GM23338 (cell line): Measurements from ENCODE around the gene SPRED3.

Experiments
- CREB1 ChIP-seq: fragments of 250-450 bp; sonication (Bioruptor Pico); IDR thresholded peaks from 2 replicates; pipeline ENCODE4 v1.5.0; 2020; ENCODE audit warnings: low read depth, mild to moderate bottlenecking, moderate library complexity
- CTCF ChIP-seq, 2 experiments: fragments of 200-600 bp in 1 of 2; sonication (generic) in 1 of 2; conservative IDR thresholded peaks; 2 replicates each; pipeline versions ENCODE4 v1.5.1 to v1.6.1; 2016 to 2017; ENCODE audit warnings: antibody characterized with exemption in 2 of 2, low read depth in 2 of 2, mild to moderate bottlenecking in 2 of 2, moderate library complexity in 1 of 2
- ETS1 ChIP-seq: IDR thresholded peaks from 2 replicates; pipeline ENCODE4 v1.6.1; 2016; ENCODE audit warnings: antibody characterized with exemption
- EZH2 ChIP-seq: fragments of 200-600 bp; sonication (generic); IDR thresholded peaks from one replicate; pipeline ENCODE4 v1.8.0; 2017; ENCODE audit warnings: antibody characterized with exemption, mild to moderate bottlenecking, low read depth; ENCODE audit not compliant: unreplicated experiment
- EZH2phosphoT487 ChIP-seq: fragments of 200-600 bp; sonication (generic); IDR thresholded peaks from one replicate; pipeline ENCODE4 v1.8.1; 2018; ENCODE audit warnings: antibody characterized with exemption; ENCODE audit not compliant: unreplicated experiment
- JUNB ChIP-seq: IDR thresholded peaks from one replicate; pipeline ENCODE4 v1.6.1; 2016; ENCODE audit warnings: antibody characterized with exemption; ENCODE audit not compliant: unreplicated experiment
- POLR2AphosphoS5 ChIP-seq: IDR thresholded peaks from 2 replicates; pipeline ENCODE4 v1.6.1; 2016; ENCODE audit warnings: antibody characterized with exemption, low read depth
- REST ChIP-seq: IDR thresholded peaks from one replicate; pipeline ENCODE4 v1.6.1; 2018; ENCODE audit warnings: antibody characterized with exemption; ENCODE audit not compliant: unreplicated experiment
- STAT1 ChIP-seq: IDR thresholded peaks from one replicate; pipeline ENCODE4 v1.6.1; 2016; ENCODE audit warnings: antibody characterized with exemption; ENCODE audit not compliant: unreplicated experiment
- ZNF114 ChIP-seq: fragments of 250-450 bp; sonication (Bioruptor Pico); IDR thresholded peaks from 2 replicates; pipeline ENCODE4 v1.5.0; 2020; ENCODE audit warnings: mild to moderate bottlenecking, moderate library complexity
- ZNF462 ChIP-seq: fragments of 250-450 bp; sonication (Bioruptor Pico); IDR thresholded peaks from 2 replicates; pipeline ENCODE4 v1.5.0; 2020; ENCODE audit warnings: mild to moderate bottlenecking, moderate library complexity

- no peak for TF ChIP-seq CTCF (conservative IDR thresholded peaks at IDR 0.05; ENCODE audit: low read depth in 2 of 2)
- TF ChIP-seq POLR2AphosphoS5, result no peak
- no peak for TF ChIP-seq EZH2
- TF ChIP-seq REST, result no peak
- no peak for TF ChIP-seq JUNB
- TF ChIP-seq CREB1 (CRISPR knock-in tag), result no peak
- TF ChIP-seq ETS1, result no peak
- no peak for TF ChIP-seq EZH2phosphoT487
- no peak for TF ChIP-seq STAT1
- no peak for TF ChIP-seq ZNF462 (CRISPR knock-in tag)
- TF ChIP-seq ZNF114 (CRISPR knock-in tag), result no peak
These were observed 16.8 kb downstream of the SPRED3 start for GRCh38 chr19:38405276-38405675.
